RWPE2 (cell line): ENCODE measurements around the gene PIGBOS1.

Experiments
- ATAC-seq: fragments of 200-7000 bp; cut with Tn5 transposase; 3 replicates; pipeline ENCODE4 v1.9.1; 2021; ENCODE audit warnings: low read depth
- DNase-seq: peaks from one replicate; pipeline ENCODE4 v3.0.0-alpha.2; 2020; ENCODE audit warnings: low spot score
- H3K27ac ChIP-seq: fragments of 450-650 bp; 2 replicates; pipeline ENCODE4 v1.5.1; 2017; ENCODE audit warnings: mild to moderate bottlenecking; ENCODE audit not compliant: poor library complexity, severe bottlenecking
- H3K27me3 ChIP-seq: fragments of 250-450 bp; sonication (Bioruptor Pico); 2 replicates; pipeline ENCODE4 v1.5.1; 2021; ENCODE audit warnings: mild to moderate bottlenecking, moderate library complexity; ENCODE audit not compliant: insufficient read depth, poor library complexity, severe bottlenecking
- H3K36me3 ChIP-seq: fragments of 250-450 bp; sonication (Bioruptor Pico); 2 replicates; pipeline ENCODE4 v1.5.1; 2020; ENCODE audit warnings: low read depth, mild to moderate bottlenecking, moderate library complexity
- H3K4me1 ChIP-seq: fragments of 250-450 bp; sonication (Bioruptor Pico); 2 replicates; pipeline ENCODE4 v1.5.1; 2021; ENCODE audit warnings: mild to moderate bottlenecking, moderate library complexity; ENCODE audit not compliant: insufficient read depth, poor library complexity, severe bottlenecking
- H3K4me3 ChIP-seq: fragments of 250-450 bp; sonication (Bioruptor Pico); 2 replicates; pipeline ENCODE4 v1.5.1; 2021; ENCODE audit warnings: mild to moderate bottlenecking, moderate library complexity; ENCODE audit not compliant: severe bottlenecking
- H3K9me3 ChIP-seq: fragments of 250-450 bp; sonication (Bioruptor Pico); 2 replicates; pipeline ENCODE4 v1.5.1; 2021; ENCODE audit warnings: mild to moderate bottlenecking, moderate library complexity; ENCODE audit not compliant: severe bottlenecking
- TF ChIP-seq, protein P1 (sequence below): fragments of 450-650 bp; IDR thresholded peaks from one replicate; pipeline ENCODE4 v1.5.1; 2017; ENCODE audit warnings: mild to moderate bottlenecking, moderate library complexity; ENCODE audit not compliant: poor library complexity, severe bottlenecking

Gene PIGBOS1

GRCh38 chr15:55349282-55349681 lies 30.4 kb upstream of the PIGBOS1 start:
- Histone ChIP-seq H3K4me3 (no peak overlapping the region), H3K27me3 (no peaks in the 10 kb centered on the region), H3K9me3 (no peaks in the 10 kb centered on the region), H3K4me1 (no peaks in the 10 kb centered on the region), H3K27ac (no peak overlapping the region), H3K36me3 (no peaks in the 10 kb centered on the region; the same call in 1 of the 2 replicates)
- no peak for DNase-seq
- TF ChIP-seq, protein P1, sequence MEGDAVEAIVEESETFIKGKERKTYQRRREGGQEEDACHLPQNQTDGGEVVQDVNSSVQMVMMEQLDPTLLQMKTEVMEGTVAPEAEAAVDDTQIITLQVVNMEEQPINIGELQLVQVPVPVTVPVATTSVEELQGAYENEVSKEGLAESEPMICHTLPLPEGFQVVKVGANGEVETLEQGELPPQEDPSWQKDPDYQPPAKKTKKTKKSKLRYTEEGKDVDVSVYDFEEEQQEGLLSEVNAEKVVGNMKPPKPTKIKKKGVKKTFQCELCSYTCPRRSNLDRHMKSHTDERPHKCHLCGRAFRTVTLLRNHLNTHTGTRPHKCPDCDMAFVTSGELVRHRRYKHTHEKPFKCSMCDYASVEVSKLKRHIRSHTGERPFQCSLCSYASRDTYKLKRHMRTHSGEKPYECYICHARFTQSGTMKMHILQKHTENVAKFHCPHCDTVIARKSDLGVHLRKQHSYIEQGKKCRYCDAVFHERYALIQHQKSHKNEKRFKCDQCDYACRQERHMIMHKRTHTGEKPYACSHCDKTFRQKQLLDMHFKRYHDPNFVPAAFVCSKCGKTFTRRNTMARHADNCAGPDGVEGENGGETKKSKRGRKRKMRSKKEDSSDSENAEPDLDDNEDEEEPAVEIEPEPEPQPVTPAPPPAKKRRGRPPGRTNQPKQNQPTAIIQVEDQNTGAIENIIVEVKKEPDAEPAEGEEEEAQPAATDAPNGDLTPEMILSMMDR, result no peak
- ATAC-seq, result no peak

- Histone ChIP-seq H3K27me3 (no peaks in the 10 kb centered on the region), H3K27ac (no peak overlapping the region), H3K4me1 (no peaks in the 10 kb centered on the region), H3K9me3 (no peaks in the 10 kb centered on the region), H3K36me3 (no peaks in the 10 kb centered on the region; the same call in 1 of the 2 replicates), H3K4me3 (no peak overlapping the region)
- TF ChIP-seq, protein P1, result no peak
- ATAC-seq (no peak), DNase-seq (no peak)
Observed at GRCh38 chr15:55348281-55348778, 29.4 kb upstream of the PIGBOS1 start.

- Histone ChIP-seq H3K4me3 (no peak overlapping the region), H3K27me3 (no peaks in the 10 kb centered on the region), H3K36me3 (peaks cover 12% of the 10 kb centered on the region), H3K4me1 (no peaks in the 10 kb centered on the region), H3K27ac (no peak overlapping the region), H3K9me3 (no peaks in the 10 kb centered on the region)
- DNase-seq, result no peak
- peak; percentile 35; the same call in 2 of the 3 replicates for ATAC-seq
- TF ChIP-seq, protein P1, result no peak
Observed at GRCh38 chr15:55344206-55344605, 25.3 kb upstream of the PIGBOS1 start.

DNA sequence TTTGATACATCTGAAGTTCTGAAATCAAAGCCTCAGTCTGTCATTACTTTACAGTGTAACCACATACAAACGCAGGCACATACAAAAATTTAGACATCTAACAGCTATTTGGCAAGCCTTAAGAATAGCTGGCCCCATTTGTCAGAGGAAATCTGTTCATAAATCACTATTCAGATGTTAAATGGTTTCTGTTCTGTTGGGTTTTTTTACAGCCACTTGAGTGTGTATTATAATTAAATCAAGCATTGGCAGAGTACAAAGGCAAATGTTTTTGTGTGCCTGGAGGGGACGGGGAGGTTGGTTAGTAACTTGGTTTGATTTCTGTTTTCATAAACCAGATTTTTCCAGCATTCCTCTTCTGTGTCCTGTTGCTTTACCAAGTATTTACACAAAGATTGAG lies 24.2 kb upstream of the PIGBOS1 start:
- Histone ChIP-seq H3K27ac (no peak overlapping the region), H3K4me3 (no peak overlapping the region), H3K4me1 (no peaks in the 10 kb centered on the region), H3K36me3 (peaks cover 18% of the 10 kb centered on the region), H3K9me3 (no peaks in the 10 kb centered on the region), H3K27me3 (no peaks in the 10 kb centered on the region)
- ATAC-seq, result no peak
- TF ChIP-seq, protein P1, result no peak
- DNase-seq, result no peak

- peaks cover 44% of the 10 kb centered on the region for H3K36me3 ChIP-seq
- no peak for ATAC-seq
- TF ChIP-seq, protein P1, result no peak
- no peak overlapping the region for H3K27ac ChIP-seq
- no peak for DNase-seq
- H3K27me3 ChIP-seq, result no peaks in the 10 kb centered on the region
- H3K9me3 ChIP-seq, result no peaks in the 10 kb centered on the region
- H3K4me3 ChIP-seq, result no peak overlapping the region
- H3K4me1 ChIP-seq, result no peaks in the 10 kb centered on the region
Observed at GRCh38 chr15:55337160-55337559, 18.2 kb upstream of the PIGBOS1 start.
